NCI-H2029 treated with DMSO at 0.1 percent for 48 hours (cell line): ENCODE measurements around the gene SYNJ2.

ENCODE experiments used
- DNase-seq: peaks from one replicate; lab custom pipeline; 2025; lab: John Stamatoyannopoulos, UW

Gene SYNJ2

DNA sequence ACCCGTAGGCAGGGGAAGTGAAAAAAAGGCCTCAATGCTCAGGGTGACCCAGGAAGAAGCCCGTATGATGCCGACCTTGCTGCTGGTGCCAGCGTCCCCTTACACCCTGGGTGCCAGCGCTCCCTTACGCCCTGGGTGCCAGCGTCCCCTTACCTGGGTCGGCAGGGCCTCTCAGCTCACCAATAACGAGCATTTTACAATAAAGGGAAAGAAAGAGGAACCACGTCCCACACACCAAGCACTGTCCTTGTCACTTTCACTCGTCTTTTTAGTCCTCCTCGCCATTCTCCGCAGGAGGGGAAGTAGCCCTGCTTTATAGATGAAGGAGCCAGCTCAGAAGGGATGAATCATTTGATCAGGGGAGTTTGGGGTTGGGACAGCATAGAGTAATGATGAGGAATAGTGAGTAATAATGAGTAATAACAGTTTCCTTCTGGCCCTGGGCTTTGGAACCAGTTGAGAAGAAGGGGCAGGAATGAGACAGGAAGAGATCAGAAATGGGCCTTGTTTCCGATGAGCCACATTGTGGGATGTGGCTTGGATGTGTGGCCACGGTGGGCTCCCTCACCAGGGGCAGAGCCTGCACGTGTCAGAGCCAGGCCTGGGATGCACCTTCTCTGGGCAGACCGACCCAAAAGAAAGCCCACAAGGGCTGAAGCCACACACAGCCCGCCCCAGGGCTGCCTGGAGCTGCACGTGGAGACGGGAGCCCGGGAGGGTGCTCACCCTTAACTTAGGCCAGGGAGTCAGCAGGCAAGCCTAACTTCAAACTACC, 75.7 kb downstream of the SYNJ2 start:
- no peak for DNase-seq

DNA sequence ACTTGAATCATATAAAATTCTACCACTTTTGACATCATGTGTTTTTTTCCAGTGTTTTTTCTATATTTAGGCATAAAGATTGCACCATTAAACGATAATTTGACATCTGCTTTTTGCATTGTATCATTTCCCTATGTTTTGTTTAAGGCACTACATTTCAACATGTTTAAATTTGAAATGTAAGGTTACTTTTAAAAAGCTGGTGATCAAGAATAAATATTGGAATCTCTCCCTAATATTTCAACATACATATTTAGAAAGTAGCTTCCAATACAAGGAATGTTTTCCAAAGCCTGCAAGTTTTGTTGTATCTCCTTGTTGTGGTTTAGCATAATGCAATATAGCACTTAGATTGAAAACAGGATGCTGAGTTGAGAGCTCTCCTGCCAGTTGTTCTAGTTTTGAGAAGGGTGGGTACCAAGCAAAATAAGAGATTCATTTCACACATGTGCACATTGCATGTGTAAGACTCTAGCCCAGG, 76.5 kb downstream of the SYNJ2 start:
- DNase-seq = no peak

DNA sequence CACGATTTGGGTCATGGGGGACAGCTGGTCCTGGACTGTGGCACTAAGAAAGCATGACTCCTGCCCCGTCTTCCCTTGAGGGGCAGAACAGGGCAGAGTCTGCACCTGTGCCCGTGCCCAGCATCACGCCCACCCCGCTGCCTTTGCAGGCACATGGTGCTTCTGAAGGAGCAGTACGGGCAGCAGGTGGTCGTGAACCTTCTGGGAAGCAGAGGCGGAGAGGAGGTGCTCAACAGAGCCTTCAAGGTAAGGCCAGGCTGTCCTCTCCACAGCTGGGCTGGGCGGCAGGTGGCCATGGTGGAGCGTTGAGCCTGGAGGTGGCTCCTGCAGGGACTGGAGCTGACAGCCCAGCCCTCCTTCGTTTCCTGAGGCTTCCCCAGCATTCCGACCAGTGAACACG, 77.4 kb downstream of the SYNJ2 start:
- no peak for DNase-seq

DNA sequence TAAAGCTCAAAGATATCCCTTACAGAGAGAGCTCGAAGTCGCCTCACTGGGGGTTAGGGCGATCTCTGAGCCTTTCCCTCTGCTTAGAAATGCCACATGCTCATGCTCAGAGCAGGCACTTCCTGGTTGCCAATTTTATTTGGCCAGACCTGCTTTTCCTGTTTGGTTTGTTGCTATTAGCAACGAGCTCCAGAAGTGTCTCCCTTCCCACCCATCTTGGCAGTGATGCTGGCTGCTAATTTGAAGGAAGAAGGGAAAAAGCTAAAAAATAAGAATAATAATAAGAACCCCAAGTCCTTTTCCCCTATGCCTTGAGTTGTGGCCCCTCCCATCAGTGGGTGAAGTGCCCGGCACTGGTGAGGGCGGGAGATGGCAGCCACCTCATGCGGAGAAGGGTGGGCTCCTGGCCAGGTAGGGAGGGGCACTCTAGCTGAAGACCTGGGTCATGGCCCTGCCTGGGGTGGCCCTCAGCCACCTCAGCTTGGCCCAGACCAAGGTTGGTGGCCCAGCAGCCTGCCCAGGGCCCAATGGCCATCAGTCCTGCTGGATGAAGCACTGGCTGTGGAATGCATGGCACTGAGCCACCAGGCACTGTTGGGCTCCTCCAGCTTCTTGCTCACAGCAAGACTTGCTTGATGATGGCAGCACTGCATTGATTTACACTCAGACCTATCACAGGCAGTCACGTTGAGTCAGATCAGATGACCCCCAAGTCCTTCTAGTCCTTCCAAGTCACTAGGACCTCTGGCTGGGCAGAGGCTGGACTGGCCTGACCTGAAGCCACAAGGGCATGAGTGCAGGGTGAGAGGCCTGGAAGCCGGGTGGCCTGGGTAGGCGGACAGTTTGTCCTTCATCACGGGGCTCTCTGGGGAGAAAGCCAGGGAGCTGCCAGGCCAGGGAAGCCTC, 79.0 kb downstream of the SYNJ2 start:
- peak; percentile 81 for DNase-seq

DNA sequence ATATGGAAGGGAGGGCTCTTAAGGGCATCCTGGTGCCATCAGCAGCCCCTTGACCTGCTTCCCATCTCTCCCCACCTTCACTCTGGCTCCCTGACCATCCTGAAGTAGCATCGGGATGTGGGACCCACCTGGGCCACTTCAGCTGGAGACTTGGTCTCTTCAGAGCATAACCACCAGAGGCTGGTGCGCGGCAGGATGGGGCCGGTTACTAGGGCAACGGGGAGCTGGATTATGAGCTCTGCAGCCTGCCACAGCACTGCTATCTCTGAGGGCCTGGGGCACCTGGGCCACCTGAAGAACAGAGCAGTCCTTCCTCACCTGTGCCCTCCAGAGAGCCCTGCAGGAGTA, 79.7 kb downstream of the SYNJ2 start:
- DNase-seq = no peak

DNA sequence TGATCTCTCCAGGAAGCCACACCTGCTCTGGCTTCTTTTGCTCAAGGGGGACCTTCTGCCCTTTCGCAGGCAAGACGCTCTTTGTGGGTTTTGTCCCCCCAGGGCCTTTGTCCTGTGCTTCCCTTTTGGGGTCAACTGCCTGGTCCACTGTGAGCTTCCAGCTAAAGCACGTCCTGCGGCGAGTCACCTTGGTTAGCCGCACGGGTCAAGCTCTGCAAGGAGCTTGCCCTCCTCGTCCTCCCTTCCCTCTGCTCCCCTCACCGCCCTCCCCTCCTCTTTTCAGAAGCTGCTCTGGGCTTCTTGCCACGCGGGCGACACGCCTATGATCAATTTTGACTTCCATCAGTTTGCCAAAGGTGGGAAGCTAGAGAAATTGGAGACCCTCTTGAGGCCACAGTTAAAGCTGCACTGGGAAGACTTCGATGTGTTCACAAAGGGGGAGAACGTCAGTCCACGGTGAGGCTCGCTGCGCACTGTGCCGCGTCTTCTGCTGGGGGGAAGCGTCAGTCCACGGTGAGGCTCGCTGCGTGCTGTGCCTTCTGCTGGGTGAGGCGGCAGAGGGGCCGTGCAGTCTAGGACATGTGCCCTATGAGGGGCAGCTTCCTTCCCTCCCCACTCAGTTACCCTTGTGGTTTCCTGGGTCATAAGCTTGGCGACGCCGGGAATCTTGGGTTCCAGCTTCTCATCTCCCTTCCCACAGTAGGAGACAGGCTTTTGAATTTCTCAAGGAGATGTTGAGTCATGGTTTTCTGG, 80.2 kb downstream of the SYNJ2 start:
- no peak for DNase-seq

DNA sequence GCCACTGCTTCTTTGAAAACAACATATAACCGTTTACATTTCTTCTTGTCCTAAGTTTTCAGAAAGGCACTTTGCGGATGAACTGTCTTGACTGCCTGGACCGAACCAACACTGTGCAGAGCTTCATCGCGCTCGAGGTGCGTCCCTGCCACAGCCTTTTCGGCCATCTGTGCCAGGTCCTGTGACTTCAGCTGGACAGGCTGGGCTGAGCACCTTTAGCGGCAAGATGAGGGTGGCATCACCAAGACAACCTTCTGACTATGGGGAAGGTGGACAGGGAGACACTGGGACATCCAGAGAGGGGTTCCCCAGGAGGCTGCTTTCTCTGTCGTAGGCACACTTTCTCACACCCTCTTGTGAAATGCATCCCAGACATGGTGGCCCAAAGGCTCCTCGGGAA, 82.1 kb downstream of the SYNJ2 start:
- DNase-seq = no peak

DNA sequence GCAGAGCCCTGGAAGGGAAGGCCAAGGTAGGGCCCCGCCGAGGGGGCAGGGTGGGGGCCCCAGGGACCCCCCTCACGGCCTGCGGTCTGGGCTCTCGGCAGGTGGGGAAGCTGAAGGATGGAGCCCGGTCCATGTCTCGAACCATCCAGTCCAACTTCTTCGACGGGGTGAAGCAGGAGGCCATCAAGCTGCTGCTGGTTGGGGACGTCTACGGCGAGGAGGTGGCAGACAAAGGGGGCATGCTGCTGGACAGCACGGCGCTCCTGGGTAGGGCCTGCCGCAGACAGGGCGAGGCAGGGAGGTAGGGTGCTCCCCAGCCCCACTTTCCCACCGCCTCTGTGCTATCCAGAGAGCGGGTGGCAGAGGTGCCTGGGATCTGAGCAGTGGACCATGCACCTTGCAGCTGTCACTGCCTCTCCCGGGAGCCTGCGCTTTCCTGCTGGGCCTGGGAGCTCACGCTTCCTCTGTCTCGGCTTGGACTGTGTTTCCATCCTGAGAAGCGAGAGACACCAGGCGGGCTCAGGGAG, 83.1 kb downstream of the SYNJ2 start:
- DNase-seq = no peak

DNA sequence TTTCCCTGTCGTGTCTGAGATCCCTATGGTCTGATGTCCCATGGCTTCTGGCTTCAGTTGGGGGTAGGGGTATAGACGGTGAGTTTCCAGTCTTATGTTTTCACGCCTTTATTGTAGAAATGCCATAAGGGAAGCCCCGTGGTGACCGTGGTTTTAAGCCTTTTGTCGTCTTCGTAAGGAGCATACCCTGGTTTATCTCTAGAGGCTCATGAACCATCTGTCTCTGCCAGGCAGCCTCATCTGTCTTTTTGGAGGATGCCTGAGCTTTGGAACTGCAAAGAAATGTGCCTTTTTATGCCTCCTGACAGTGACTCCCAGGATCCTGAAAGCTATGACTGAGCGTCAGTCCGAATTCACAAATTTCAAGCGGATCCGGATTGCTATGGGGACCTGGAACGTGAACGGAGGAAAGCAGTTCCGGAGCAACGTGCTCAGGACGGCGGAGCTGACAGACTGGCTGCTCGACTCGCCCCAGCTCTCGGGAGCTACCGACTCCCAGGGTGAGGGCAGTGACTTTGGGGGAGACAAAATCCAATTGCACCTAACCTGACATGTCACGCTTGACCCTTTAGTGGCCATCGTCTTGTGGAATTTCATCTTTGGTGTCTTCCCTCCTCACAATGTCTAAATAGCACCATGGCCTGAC, 84.6 kb downstream of the SYNJ2 start:
- no peak for DNase-seq

DNA sequence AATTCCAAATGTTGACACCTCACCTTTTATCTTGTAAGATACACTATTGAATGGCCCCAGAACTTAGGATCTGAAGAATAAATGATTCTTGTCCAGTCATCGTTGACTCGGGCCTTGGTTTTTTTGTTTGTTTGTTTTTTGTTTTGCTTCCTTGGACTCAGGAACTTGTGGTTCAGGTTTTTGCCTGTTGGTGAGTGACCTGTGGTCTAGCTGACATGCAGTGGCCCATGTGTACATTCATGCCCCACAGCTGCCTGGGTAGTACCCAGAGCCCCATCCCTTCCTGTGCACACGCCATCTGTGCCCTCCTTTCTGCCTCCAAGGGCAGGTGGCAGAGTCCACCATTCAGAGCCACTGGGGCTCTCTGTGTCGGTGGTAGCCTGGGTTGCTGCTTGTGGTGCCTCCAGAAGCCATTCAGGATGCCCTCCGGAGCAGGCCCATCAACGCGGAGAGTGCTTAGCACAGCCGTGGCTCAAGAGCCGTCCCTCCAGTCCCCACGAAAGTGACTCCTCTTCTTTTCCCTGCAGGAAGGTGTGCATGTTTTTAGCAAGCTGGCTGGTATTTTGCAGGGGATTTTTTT, 85.9 kb downstream of the SYNJ2 start:
- no peak for DNase-seq

DNA sequence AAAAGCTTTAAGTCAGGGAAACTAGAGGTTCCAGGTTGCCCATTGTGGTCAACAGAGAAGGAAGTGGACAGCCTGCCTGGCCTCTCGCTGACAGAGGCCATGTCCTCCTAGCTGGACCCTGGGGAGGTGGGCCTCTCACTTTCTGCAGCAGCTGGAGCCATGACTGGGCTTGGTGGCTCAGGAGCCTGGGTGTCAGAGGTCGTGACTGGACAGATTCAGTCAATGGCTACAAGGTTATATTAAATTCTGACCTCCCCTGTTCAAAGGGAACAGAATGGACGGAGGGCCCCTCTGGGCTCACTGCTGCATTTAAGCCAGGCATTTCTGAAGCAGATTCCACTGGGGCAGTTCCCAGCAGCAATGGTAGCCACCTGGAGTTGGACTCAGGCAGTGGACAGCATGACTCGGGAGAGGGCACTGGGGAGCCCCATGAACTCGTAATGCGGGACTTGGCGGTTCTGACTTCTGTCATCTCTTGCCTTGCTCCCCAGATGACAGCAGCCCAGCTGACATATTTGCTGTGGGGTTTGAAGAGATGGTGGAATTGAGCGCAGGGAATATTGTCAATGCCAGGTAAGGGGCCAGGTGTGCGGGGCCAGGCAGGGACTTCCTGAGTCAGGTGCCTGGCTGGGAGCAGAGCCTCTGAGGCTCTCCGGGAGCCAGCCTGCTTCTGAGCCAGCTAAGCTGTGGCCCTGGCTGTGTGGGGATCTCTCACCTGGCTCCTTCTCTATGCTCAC, 86.7 kb downstream of the SYNJ2 start:
- no peak for DNase-seq

DNA sequence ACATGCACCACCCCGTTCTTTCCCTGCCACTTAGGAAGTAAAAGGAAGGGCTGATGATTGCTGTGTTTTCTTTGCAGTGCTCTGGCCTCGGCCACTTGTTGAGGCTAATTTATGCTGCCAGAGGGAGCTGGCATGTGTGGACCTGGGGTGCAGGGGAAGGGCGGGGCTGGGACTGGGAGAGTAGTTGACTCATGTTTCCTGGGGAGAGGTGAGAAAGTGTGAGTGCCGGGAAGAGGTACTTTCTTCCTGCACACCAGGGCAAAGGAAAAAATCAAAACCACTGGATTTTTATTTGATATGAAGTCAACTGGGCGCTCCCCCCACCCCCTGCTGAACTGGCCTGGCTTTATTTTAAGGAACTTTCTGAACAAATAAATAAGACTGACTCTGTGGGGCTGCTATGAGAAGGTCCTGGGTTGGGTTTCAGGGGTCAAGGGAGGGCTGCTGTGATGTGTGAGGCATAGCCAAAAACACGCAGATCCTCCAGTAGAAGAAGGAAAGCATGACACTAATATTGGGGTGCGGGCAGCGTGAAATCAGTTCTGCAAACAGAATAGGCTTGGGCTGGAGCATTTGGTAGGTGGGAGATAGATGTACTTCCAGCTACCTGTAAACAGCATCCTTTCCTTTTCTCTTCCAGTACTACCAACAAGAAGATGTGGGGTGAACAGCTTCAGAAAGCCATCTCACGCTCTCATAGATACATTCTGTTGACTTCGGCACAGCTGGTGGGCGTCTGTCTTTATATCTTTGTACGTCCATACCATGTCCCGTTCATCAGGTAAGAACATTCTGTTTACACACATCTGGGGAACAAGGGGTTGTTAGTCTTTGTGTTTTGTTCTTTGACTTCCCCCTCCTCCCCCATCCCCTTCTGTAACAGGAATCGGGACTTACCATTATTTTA, 87.5 kb downstream of the SYNJ2 start:
- DNase-seq = no peak

DNA sequence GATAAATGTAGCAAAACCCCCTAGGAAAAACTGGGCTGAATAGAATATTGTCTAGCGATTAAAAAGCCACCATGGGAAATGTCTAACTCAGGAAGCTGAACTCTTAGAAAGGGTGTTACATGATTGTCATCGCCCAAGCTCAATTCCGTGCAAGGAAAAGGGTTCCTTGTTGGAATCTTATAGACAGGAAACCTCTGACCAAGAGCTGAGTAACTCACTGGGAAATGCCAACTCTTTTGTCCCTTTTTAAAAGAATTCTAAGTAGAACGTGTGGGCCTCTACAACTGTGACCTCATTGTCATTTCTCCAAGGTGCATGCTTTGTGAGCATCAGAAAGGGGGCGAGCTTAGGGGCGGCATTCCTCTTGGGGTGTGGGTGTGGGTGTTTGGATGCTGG, 88.1 kb downstream of the SYNJ2 start:
- DNase-seq = no peak

DNA sequence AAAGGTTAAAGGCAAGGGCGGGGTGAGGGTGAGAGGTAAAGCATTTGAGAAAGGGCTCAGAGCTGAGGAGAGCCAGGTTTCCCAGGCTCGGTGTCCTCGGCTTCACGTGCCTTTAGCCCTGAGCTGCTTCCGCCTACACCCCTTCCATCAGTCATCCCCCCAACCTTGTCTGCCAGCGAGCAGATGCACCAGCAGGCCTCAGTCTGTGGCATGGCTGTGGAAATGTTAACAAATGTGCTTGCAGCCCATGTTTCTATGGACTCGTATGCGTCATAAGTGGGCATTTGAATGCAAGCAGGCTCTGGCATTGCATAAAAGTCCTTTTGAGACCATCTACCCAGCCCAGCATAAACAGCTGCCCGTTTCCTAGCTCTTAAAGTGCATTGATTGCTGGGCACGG, 88.8 kb downstream of the SYNJ2 start:
- DNase-seq = no peak

DNA sequence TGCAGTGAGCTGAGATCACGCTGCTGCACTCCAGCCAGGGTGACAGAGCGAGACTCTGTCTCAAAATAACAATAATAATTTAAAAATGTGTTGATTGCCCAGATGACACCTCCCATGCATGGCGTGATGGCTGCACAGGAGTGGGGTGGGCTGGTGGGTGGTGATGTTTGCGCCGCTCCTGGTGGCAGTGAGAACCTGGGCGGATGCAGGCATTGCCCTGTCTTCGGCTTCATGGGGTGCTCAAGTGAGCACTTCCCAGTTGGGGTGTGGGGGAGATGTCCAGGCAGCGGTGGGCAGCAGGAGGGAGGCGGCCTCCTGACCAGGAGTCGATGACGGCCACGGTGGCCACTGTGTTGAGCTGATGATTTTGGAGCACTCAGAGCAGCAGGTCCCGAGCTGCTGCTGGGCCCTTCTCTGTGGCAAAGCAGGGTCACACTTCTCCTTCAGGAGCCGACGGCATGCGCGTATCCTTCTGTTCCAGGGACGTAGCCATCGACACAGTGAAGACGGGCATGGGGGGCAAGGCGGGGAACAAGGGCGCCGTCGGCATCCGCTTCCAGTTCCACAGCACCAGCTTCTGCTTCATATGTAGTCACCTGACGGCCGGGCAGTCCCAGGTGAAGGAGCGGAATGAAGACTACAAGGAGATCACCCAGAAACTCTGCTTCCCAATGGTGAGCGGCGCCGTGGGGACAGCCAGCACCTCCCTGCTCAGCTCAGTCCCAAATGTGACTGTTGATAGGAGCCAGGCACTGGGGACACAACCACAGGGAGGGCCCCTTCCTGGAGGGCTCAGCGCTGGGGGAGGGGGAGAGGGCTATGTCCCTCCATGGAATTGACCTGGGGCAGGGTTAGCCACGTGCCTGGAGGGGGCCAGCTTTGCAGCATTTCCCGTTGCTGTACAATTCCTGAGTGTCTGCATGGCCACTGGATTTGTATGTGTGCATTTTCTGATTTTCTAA, 89.7 kb downstream of the SYNJ2 start:
- no peak for DNase-seq

DNA sequence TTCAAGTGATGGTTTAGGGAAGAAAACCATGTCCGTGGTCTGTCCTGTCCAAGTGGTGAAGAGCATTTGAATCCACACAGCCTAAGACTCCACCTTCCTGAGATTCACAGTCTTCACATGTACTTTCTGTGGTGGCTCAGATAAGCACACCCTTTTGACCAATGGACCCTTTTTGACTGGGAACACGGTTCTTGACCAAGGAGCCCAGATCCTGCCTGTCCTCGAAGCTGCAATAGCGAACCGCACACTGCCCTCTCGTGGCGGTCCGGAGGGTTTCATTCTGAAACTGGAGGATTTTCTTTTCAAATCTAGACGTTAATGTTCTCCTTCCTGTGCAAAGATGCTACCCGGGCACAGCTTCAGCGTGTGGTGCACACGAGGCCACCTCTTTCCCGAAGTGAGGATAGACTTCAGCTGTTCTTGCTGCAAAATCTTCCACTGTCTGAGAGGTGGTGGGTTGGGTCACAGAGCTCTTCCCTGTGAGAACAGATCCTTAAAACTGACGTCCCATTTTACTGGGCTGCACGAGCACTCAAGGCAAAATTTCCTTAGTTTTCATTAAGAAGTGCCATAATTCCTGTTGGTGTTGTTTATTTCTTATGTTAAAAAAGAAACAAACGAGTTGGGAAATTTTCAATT, 90.5 kb downstream of the SYNJ2 start:
- DNase-seq = peak; percentile 35

DNA sequence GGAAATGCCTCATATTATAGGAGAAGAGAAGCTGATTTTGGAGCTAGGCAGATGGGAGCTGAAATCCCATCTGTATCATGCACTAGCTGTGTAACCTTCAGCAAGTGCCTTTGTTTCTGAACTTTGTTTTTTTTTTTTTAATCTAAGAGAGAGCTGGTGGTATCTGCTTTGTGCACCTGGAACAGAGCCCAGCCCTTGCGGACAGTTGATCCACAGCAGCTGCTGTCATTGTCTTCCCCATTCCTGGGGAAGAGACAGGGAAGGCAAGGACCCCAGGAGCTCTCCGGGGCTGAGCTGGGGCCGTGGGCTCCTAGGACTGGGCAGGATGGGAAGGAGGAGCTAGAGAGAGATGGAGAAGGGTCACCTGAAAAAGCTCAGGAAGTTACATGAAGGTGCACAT, 92.1 kb downstream of the SYNJ2 start:
- DNase-seq = peak; percentile 6

DNA sequence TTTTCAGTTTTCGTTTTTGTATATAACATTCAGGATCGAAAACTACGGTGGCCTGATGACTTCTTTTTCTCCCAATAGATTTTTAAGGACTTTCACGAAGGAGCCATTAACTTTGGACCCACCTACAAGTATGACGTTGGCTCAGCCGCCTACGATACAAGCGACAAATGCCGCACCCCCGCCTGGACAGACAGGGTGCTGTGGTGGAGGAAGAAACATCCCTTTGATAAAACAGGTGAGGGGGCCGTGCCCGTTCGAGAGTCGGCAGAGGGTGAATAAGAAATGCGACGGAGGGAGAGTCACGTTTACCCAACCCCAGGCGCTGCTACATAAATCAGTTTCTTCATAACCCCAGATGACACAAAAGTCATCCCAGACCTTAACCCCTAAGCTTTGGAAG, 94.9 kb downstream of the SYNJ2 start:
- DNase-seq = no peak
